H1 (cell line): ENCODE results near the gene BOLA1. TPM values are rescaled to one million over a fixed set of nuclear protein-coding genes. Genes with fewer than 3 reads are reported as not detected.

Experiments
- CTCF ChIA-PET: fragments of 300-600 bp; sonication (Branson Sonifier 250); formaldehyde crosslinking; loops from one replicate; lab custom pipeline; 2021; ENCODE audit not compliant: partially characterized antibody; lab: Charles Lee
- POLR2A ChIA-PET: fragments of 300-600 bp; sonication (Branson Sonifier 250); formaldehyde crosslinking; loops from one replicate; lab custom pipeline; 2021; ENCODE audit warnings: inconsistent platforms; ENCODE audit not compliant: partially characterized antibody; lab: Charles Lee
- DNase-seq, 2 experiments: peaks; one replicate each; pipeline versions ENCODE4 v3.0.0 to v3.0.0-alpha.2; 2010 to 2022; ENCODE audit warnings: low spot score in 2 of 2, low read depth in 1 of 2, mixed read lengths in 1 of 2
- FAIRE-seq: peaks from 2 replicates; lab custom pipeline; 2011; peaks lifted over from hg19 to GRCh38; lab: Jason Lieb, UNC
- H2AFZ ChIP-seq: 2 replicates; pipeline ENCODE4 v1.8.1; 2012; ENCODE audit warnings: low read length, inconsistent platforms
- H2AK5ac ChIP-seq: 2 replicates; pipeline ENCODE4 v1.6.1; 2013; ENCODE audit warnings: low read depth, low read length
- H2BK120ac ChIP-seq: replicated peaks from 2 replicates; pipeline ENCODE3; 2013; ENCODE audit warnings: low read depth, low read length, inconsistent platforms
- H2BK12ac ChIP-seq: 2 replicates; pipeline ENCODE4 v1.6.1; 2013; ENCODE audit warnings: low read depth, low read length
- H2BK15ac ChIP-seq: 2 replicates; pipeline ENCODE4 v1.6.1; 2013; ENCODE audit warnings: low read length
- H2BK20ac ChIP-seq: 2 replicates; pipeline ENCODE4 v1.6.1; 2013; ENCODE audit warnings: low read length
- H2BK5ac ChIP-seq: 2 replicates; pipeline ENCODE4 v1.6.1; 2013; ENCODE audit warnings: low read depth, low read length
- H3K14ac ChIP-seq: 2 replicates; pipeline ENCODE4 v1.6.1; 2013; ENCODE audit warnings: inconsistent platforms; ENCODE audit not compliant: insufficient read length
- H3K18ac ChIP-seq: 2 replicates; pipeline ENCODE4 v1.6.1; 2013; ENCODE audit warnings: low read length; ENCODE audit errors: extremely low read depth
- H3K23ac ChIP-seq: 2 replicates; pipeline ENCODE4 v1.6.1; 2013; ENCODE audit warnings: inconsistent platforms; ENCODE audit not compliant: insufficient read length
- H3K23me2 ChIP-seq: 2 replicates; pipeline ENCODE4 v1.6.1; 2013; ENCODE audit warnings: low read depth, low read length
- H3K27ac ChIP-seq: 2 replicates; pipeline ENCODE4 v1.6.1; 2011; ENCODE audit warnings: low read depth, low read length, inconsistent platforms
- H3K27me3 ChIP-seq, 4 experiments: replicated peaks in 1 of 4; 1 replicate in 1 of 4; 2 replicates in 3 of 4; pipeline versions ENCODE4 v1.6.1 to v1.8.1; 2011 to 2013; ENCODE audit warnings: low read length in 3 of 4, mild to moderate bottlenecking in 3 of 4, inconsistent platforms in 2 of 4, mixed read lengths in 2 of 4, moderate library complexity in 1 of 4; ENCODE audit not compliant: control insufficient read depth in 3 of 4, insufficient read depth in 3 of 4; ENCODE audit errors: extremely low read depth in 1 of 4
- H3K36me3 ChIP-seq, 4 experiments: 2 replicates each; pipeline versions ENCODE4 v1.6.1 to v1.8.1; 2011 to 2013; ENCODE audit warnings: mild to moderate bottlenecking in 4 of 4, low read length in 3 of 4, moderate library complexity in 2 of 4, control low read depth in 1 of 4, inconsistent platforms in 1 of 4; ENCODE audit not compliant: insufficient read depth in 4 of 4, control insufficient read depth in 2 of 4
- H3K4ac ChIP-seq: replicated peaks from 2 replicates; pipeline ENCODE3; 2013; ENCODE audit warnings: low read length, low read depth, mixed read lengths, inconsistent platforms; ENCODE audit not compliant: insufficient read length
- H3K4me1 ChIP-seq, 4 experiments: replicated peaks in 1 of 4; 1 replicate in 1 of 4; 2 replicates in 3 of 4; pipeline versions ENCODE4 v1.6.1 to v1.8.1; 2011 to 2013; ENCODE audit warnings: low read length in 3 of 4, inconsistent platforms in 2 of 4, mixed read lengths in 1 of 4; ENCODE audit not compliant: insufficient read depth in 4 of 4, control insufficient read depth in 3 of 4
- H3K4me2 ChIP-seq, 2 experiments: 2 replicates each; pipeline versions ENCODE4 v1.6.1 to v1.8.1; 2011 to 2013; ENCODE audit warnings: low read depth in 2 of 2, low read length in 2 of 2, control low read depth in 1 of 2, inconsistent platforms in 1 of 2, mild to moderate bottlenecking in 1 of 2; ENCODE audit not compliant: insufficient read depth in 1 of 2
- H3K4me3 ChIP-seq, 4 experiments: fragments of 200-600, 300-600 bp in 1 of 4; sonication (generic), shearing (Covaris generic), sonication (Bioruptor Twin) in 1 of 4; 2 replicates each; pipeline versions ENCODE4 v1.5.1 to v1.8.1; 2011 to 2016; ENCODE audit warnings: low read length in 4 of 4, low read depth in 3 of 4, control low read depth in 2 of 4, inconsistent platforms in 2 of 4, mild to moderate bottlenecking in 2 of 4, mixed read lengths in 1 of 4, moderate library complexity in 1 of 4; ENCODE audit not compliant: insufficient read depth in 2 of 4; ENCODE audit errors: extremely low read depth in 1 of 4
- H3K56ac ChIP-seq: replicated peaks from 2 replicates; pipeline ENCODE3; 2013; ENCODE audit warnings: low read depth, mild to moderate bottlenecking, mixed read lengths, low read length, inconsistent platforms; ENCODE audit not compliant: insufficient read length
- H3K79me1 ChIP-seq: 2 replicates; pipeline ENCODE4 v1.6.1; 2013; ENCODE audit warnings: low read depth, low read length, control low read depth
- H3K79me2 ChIP-seq, 2 experiments: 2 replicates each; pipeline versions ENCODE4 v1.6.1 to v1.8.1; 2012 to 2013; ENCODE audit warnings: low read length in 2 of 2, mild to moderate bottlenecking in 2 of 2, inconsistent platforms in 1 of 2; ENCODE audit not compliant: insufficient read depth in 2 of 2, control insufficient read depth in 1 of 2
- H3K9ac ChIP-seq, 4 experiments: replicated peaks in 1 of 4; 1 replicate in 1 of 4; 2 replicates in 3 of 4; pipeline versions ENCODE4 v1.6.1 to v1.8.1; 2011 to 2013; ENCODE audit warnings: low read depth in 3 of 4, low read length in 3 of 4, control low read depth in 2 of 4, mild to moderate bottlenecking in 2 of 4, moderate library complexity in 2 of 4, inconsistent platforms in 1 of 4; ENCODE audit errors: extremely low read depth in 1 of 4
- H3K9me3 ChIP-seq, 2 experiments: 2 replicates each; pipeline versions ENCODE4 v1.6.1 to v1.8.1; 2012 to 2013; ENCODE audit warnings: mild to moderate bottlenecking in 2 of 2, moderate library complexity in 2 of 2, control low read depth in 1 of 2, inconsistent platforms in 1 of 2, low read depth in 1 of 2, low read length in 1 of 2, mixed read lengths in 1 of 2; ENCODE audit not compliant: insufficient read depth in 2 of 2
- H4K20me1 ChIP-seq, 2 experiments: replicated peaks in 1 of 2; 2 replicates each; pipeline versions ENCODE3 to v1.8.1; 2011 to 2013; ENCODE audit warnings: inconsistent platforms in 2 of 2, low read length in 2 of 2, mild to moderate bottlenecking in 1 of 2; ENCODE audit not compliant: insufficient read depth in 2 of 2, control insufficient read depth in 1 of 2
- H4K5ac ChIP-seq: 2 replicates; pipeline ENCODE4 v1.6.1; 2013; ENCODE audit warnings: low read length, low read depth, mixed read lengths, inconsistent platforms; ENCODE audit not compliant: insufficient read length
- H4K8ac ChIP-seq: 2 replicates; pipeline ENCODE4 v1.8.0; 2013; ENCODE audit warnings: mild to moderate bottlenecking, moderate library complexity, low read length, inconsistent platforms; ENCODE audit not compliant: insufficient read depth; ENCODE audit errors: extremely low read depth
- H4K91ac ChIP-seq: replicated peaks from 2 replicates; pipeline ENCODE3; 2013; ENCODE audit warnings: low read length, mixed read lengths, inconsistent platforms; ENCODE audit not compliant: insufficient read length
- CHD2 ChIP-seq: IDR thresholded peaks from 2 replicates; pipeline ENCODE4 v1.6.1; 2012; ENCODE audit warnings: low read length, improper control_type of control experiment
- POU5F1 ChIP-seq: IDR thresholded peaks from 2 replicates; pipeline ENCODE4 v1.6.1; 2011; ENCODE audit warnings: low read depth, mild to moderate bottlenecking, low read length, moderate library complexity
- WGBS, 2 experiments: shearing (Covaris generic) in 1 of 2; methylation state at CpG; one replicate each; pipeline versions ENCODE4 v1.1.6 to v1.1.7; 2013 to 2015; ENCODE audit warnings: low lambda C conversion rate in 2 of 2, mixed read lengths in 2 of 2, inconsistent platforms in 1 of 2, low coverage in 1 of 2, missing lambda C conversion rate in 1 of 2; ENCODE audit not compliant: insufficient replicate concordance in 2 of 2, insufficient coverage in 1 of 2, insufficient read length in 1 of 2; ENCODE audit errors: extremely low coverage in 1 of 2, missing lambda C conversion rate in 1 of 2; 5-methylcytosine and 5-hydroxymethylcytosine counted together
- polyA plus RNA-seq, 7 experiments: library from polyadenylated mRNA; depleted of rRNA in 3 of 7; stranded (reverse) in 5 of 7; unstranded in 2 of 7; fragments of >200 nt in 5 of 7; fragments of 200-250 nt in 2 of 7; gene quantifications; 1 replicate in 5 of 7; 2 replicates in 1 of 7; 4 replicates in 1 of 7; pipeline versions ENCODE4 v1.2.1 to v1.2.3, GENCODE V29; 2011 to 2013; ENCODE audit warnings: missing spikeins in 2 of 7, mixed read lengths in 2 of 7
- total RNA-seq: library from RNA; stranded (reverse); fragmentation: NEBNext Ultra II Directional; extraction: Animal tissue kit (Norgen Biotek cat#: 25700); gene quantifications from 2 replicates; pipeline ENCODE4 v1.2.1, GENCODE V29; 2021

Gene BOLA1
- total and polyA plus RNA-seq, 2 of the 8 experiments (the other 6 are each of a cell fraction or from before 2014, with no cell fraction given): 8.1 to 15.4 TPM

GRCh38 chr1:149932474-149932873, 33.1 kb downstream of the BOLA1 start:
- Histone ChIP-seq H4K5ac (no peak overlapping the region), H4K20me1 (no peaks in the 10 kb centered on the region), H2AK5ac (no peak overlapping the region), H2BK120ac (no peak overlapping the region), H2BK12ac (no peak overlapping the region), H3K9ac (no peak overlapping the region), H3K4me2 (no peak overlapping the region), H3K79me1 (no peaks in the 10 kb centered on the region; the same call in 1 of the 2 replicates), H2AFZ (no peak overlapping the region), H3K27me3 (no peaks in the 10 kb centered on the region), H3K18ac (no peak overlapping the region), H3K79me2 (peaks cover 0 to 1% of the 10 kb centered on the region in 2 experiments; a peak in 1 of 4 replicates), H2BK20ac (no peak overlapping the region), H3K4me3 (no peak overlapping the region), H2BK5ac (no peak overlapping the region), H4K8ac (no peak overlapping the region), H4K91ac (no peak overlapping the region), H3K9me3 (no peaks in the 10 kb centered on the region), H3K4me1 (peaks cover 3 to 7% (median 5%) of the 10 kb centered on the region in 4 experiments; a peak in 5 of 7 replicates), H3K36me3 (no peaks in the 10 kb centered on the region), H3K56ac (no peak overlapping the region), H3K27ac (no peak overlapping the region), H3K4ac (no peak overlapping the region), H2BK15ac (no peak overlapping the region), H3K23me2 (peaks cover 8% of the 10 kb centered on the region), H3K23ac (no peak overlapping the region), H3K14ac (no peak overlapping the region)
- WGBS, 2 experiments: 90% methylated on average over 8 of the region's 8 CpGs; no CpG with 5 or more reads in 1 of the 2 experiments
- TF ChIP-seq CHD2 (no peak), POU5F1 (no peak)
- ChIA-PET POLR2A (interaction anchor here (1.2 to 3.7 kb wide), 2 partner anchors 10 to 45 kb away, joined by 3 to 20 read pairs; a partner anchor contains a TSS), CTCF (interaction anchor here (0.8 to 1.7 kb wide), 2 partner anchors 15 to 32 kb away, joined by 3 read pairs; no protein-coding TSS in a partner anchor)
- DNase-seq (no peak), FAIRE-seq (no peak)
